NOMO-1 treated with DMSO at 0.1 percent for 48 hours (cell line): ENCODE data around the gene CST5.
A peak's percentile ranks its signal among the peaks of the same experiment; 100 is the strongest.
"Not testable (repeated sequence)": the region's sequence is repeated elsewhere in the genome, so short reads cannot be mapped to it uniquely, and the experiment has no call there.

Experiments
- DNase-seq: peaks from one replicate; lab custom pipeline; 2025; ENCODE audit not compliant: unreplicated experiment; lab: John Stamatoyannopoulos, UW

Gene CST5

GRCh38 chr20:23890867-23891266, 11.3 kb upstream of the CST5 start:
- DNase-seq = not testable (repeated sequence)

GRCh38 chr20:23889775-23890187, 10.2 kb upstream of the CST5 start:
- peak; percentile 10 for DNase-seq

- no peak for DNase-seq
Measured at GRCh38 chr20:23887856-23888255, 8.3 kb upstream of the CST5 start.

- DNase-seq = no peak
Measured at GRCh38 chr20:23884771-23885162, 5.2 kb upstream of the CST5 start.

GRCh38 chr20:23884136-23884770, 4.7 kb upstream of the CST5 start:
- DNase-seq = no peak

GRCh38 chr20:23881371-23881770, 1.8 kb upstream of the CST5 start:
- DNase-seq = no peak

GRCh38 chr20:23880417-23880816, 869 bp upstream of the CST5 start:
- DNase-seq = no peak

GRCh38 chr20:23879811-23880374, 345 bp upstream of the CST5 start:
- DNase-seq = no peak

GRCh38 chr20:23878787-23879186, 761 bp downstream of the CST5 start:
- no peak for DNase-seq

GRCh38 chr20:23878016-23878542, 1.5 kb downstream of the CST5 start:
- DNase-seq = not testable (repeated sequence)

- no peak for DNase-seq
Measured at GRCh38 chr20:23877524-23877923, 2.0 kb downstream of the CST5 start.

GRCh38 chr20:23875606-23876237, 3.8 kb downstream of the CST5 start:
- DNase-seq = no peak

GRCh38 chr20:23874747-23875146, 4.8 kb downstream of the CST5 start:
- no peak for DNase-seq

GRCh38 chr20:23873370-23874015, 6.1 kb downstream of the CST5 start:
- no peak for DNase-seq

GRCh38 chr20:23872065-23872464, 7.5 kb downstream of the CST5 start:
- DNase-seq = no peak

- no peak for DNase-seq
Measured at GRCh38 chr20:23870461-23870860, 9.1 kb downstream of the CST5 start.

- DNase-seq = no peak
Measured at GRCh38 chr20:23869520-23869919, 10.0 kb downstream of the CST5 start.

GRCh38 chr20:23868321-23868720, 11.2 kb downstream of the CST5 start:
- DNase-seq = no peak

GRCh38 chr20:23867152-23867776, 12.3 kb downstream of the CST5 start:
- DNase-seq = no peak

GRCh38 chr20:23860771-23861170, 18.8 kb downstream of the CST5 start:
- not testable (repeated sequence) for DNase-seq

GRCh38 chr20:23857962-23858595, 21.5 kb downstream of the CST5 start:
- DNase-seq = no peak
